Spleen (tissue), 11 donors: ENCODE data around the gene DAPK2. TPM values are rescaled to one million over a fixed set of nuclear protein-coding genes. Genes with fewer than 3 reads are reported as not detected.
A peak's percentile ranks its signal among the peaks of the same experiment; 100 is the strongest.

Source experiments
- DNase-seq: peaks from one replicate; pipeline ENCODE4 v3.0.0-alpha.2; 2020
- H3K27ac ChIP-seq, 8 donors: fragments of 200-600 bp; sonication (generic) in 7 of 8; 1 replicate in 4 of 8; 2 replicates in 4 of 8; pipeline versions ENCODE4 v1.5.0 to v1.8.0; 2016 to 2021; ENCODE audit warnings: inconsistent platforms in 4 of 8, mild to moderate bottlenecking in 4 of 8, moderate library complexity in 1 of 8
- H3K27me3 ChIP-seq, 7 donors: fragments of 200-600 bp; sonication (generic) in 6 of 7; replicated peaks in 1 of 7; 1 replicate in 4 of 7; 2 replicates in 3 of 7; pipeline versions ENCODE4 v1.5.0 to v1.8.0; 2016 to 2021; ENCODE audit warnings: inconsistent platforms in 3 of 7, mild to moderate bottlenecking in 1 of 7
- H3K36me3 ChIP-seq, 6 donors: fragments of 200-600 bp; sonication (generic) in 5 of 6; 1 replicate in 4 of 6; 2 replicates in 2 of 6; pipeline versions ENCODE4 v1.5.0 to v1.8.0; 2016 to 2021; ENCODE audit warnings: inconsistent platforms in 2 of 6
- H3K4me1 ChIP-seq, 6 donors: fragments of 200-600 bp; sonication (generic) in 5 of 6; 1 replicate in 3 of 6; 2 replicates in 3 of 6; pipeline versions ENCODE4 v1.5.0 to v1.8.0; 2016 to 2021; ENCODE audit warnings: inconsistent platforms in 3 of 6
- H3K4me3 ChIP-seq, 8 donors: fragments of 200-600 bp; sonication (generic) in 7 of 8; 1 replicate in 4 of 8; 2 replicates in 4 of 8; pipeline versions ENCODE4 v1.5.0 to v1.8.0; 2016 to 2021; ENCODE audit warnings: inconsistent platforms in 4 of 8, mild to moderate bottlenecking in 4 of 8, moderate library complexity in 2 of 8
- H3K9me3 ChIP-seq, 8 donors: fragments of 200-600 bp; sonication (generic) in 7 of 8; 1 replicate in 4 of 8; 2 replicates in 4 of 8; pipeline versions ENCODE4 v1.5.0 to v1.8.0; 2016 to 2021; ENCODE audit warnings: inconsistent platforms in 4 of 8
- POLR2A ChIP-seq, 3 donors: fragments of 450-650 bp; IDR thresholded peaks; one replicate each; pipeline ENCODE4 v1.5.1; 2017; ENCODE audit warnings: antibody characterized with exemption in 3 of 3, mild to moderate bottlenecking in 1 of 3
- POLR2AphosphoS5 ChIP-seq, 3 donors: sonication (generic); formaldehyde crosslinking; IDR thresholded peaks; one replicate each; pipeline ENCODE4 v1.5.1; 2017; ENCODE audit warnings: antibody characterized with exemption in 3 of 3
- WGBS, 5 donors: extraction: QIAGEN DNeasy Blood & Tissue Kit in 3 of 5; methylation state at CpG; one replicate each; pipeline versions ENCODE4 v1.1.5 to v1.1.7; 2013 to 2018; 5-methylcytosine and 5-hydroxymethylcytosine counted together
- intact Hi-C: fragments of 100-400 bp; cut with DNase I; formaldehyde crosslinking; loops from one replicate; pipeline ENCODE4 v1.15.0; 2023; ENCODE audit warnings: low total_unique reads
- polyA plus RNA-seq, 3 donors: library from polyadenylated mRNA; stranded (reverse); fragments of 200-250 nt; gene quantifications; one replicate each; pipeline ENCODE4 v1.2.1, GENCODE V29; 2013
- total RNA-seq, 7 donors: library from RNA; depleted of rRNA in 3 of 7; stranded (reverse); fragments of >200 nt in 3 of 7; fragmentation: NEBNext Ultra II Directional in 4 of 7; extraction: Animal tissue kit (Norgen Biotek cat#: 25700) in 4 of 7; gene quantifications; one replicate each; pipeline versions ENCODE4 v1.1.0 to v1.2.1, GENCODE V29; 2016 to 2021
- TF ChIP-seq, protein P1 (sequence below), 11 experiments: fragments of 200-600 bp in 7 of 11; fragments of 450-650 bp in 4 of 11; sonication (generic) in 4 of 11; IDR thresholded peaks in 8 of 11; conservative IDR thresholded peaks in 3 of 11; 1 replicate in 7 of 11; 2 replicates in 4 of 11; pipeline versions ENCODE4 v1.4.0 to v1.8.0; 2016 to 2021; ENCODE audit warnings: antibody characterized with exemption in 11 of 11, inconsistent platforms in 4 of 11, mild to moderate bottlenecking in 1 of 11
- donor health status: healthy with polysubstance abuse.
- donor health status: DM: no; HTN: no; CAD: no; lungs with moderate emphysema.
- donor health status: DM: no; HTN: no; CAD: no.
- donor health status: Bipolar disorder and iron deficiency.
- donor health status: healthy.
- donor health status: DM: no; HTN: no; CAD: no.
- donor health status: DM: yes; HTN: yes; CAD: no.

Gene DAPK2
- total and polyA plus RNA-seq, 10 donors, result 4.9 to 38.3 (median 15.5) TPM

- no peaks in the 10 kb centered on the region for H3K27me3 ChIP-seq
- no peaks in the 10 kb centered on the region for H3K36me3 ChIP-seq
- WGBS, 5 donors, result 97 to 100% (median 97%) methylated on average over 2 of the region's 2 CpGs
- intact Hi-C loops, result no loop called here
- H3K27ac ChIP-seq, result no peak overlapping the region
- peaks cover 0 to 35% (median 21%) of the 10 kb centered on the region in 6 donors for H3K4me1 ChIP-seq
- DNase-seq, result no peak
- TF ChIP-seq POLR2AphosphoS5 (IDR thresholded peaks at IDR 0.05), result no peak
- TF ChIP-seq, protein P1, sequence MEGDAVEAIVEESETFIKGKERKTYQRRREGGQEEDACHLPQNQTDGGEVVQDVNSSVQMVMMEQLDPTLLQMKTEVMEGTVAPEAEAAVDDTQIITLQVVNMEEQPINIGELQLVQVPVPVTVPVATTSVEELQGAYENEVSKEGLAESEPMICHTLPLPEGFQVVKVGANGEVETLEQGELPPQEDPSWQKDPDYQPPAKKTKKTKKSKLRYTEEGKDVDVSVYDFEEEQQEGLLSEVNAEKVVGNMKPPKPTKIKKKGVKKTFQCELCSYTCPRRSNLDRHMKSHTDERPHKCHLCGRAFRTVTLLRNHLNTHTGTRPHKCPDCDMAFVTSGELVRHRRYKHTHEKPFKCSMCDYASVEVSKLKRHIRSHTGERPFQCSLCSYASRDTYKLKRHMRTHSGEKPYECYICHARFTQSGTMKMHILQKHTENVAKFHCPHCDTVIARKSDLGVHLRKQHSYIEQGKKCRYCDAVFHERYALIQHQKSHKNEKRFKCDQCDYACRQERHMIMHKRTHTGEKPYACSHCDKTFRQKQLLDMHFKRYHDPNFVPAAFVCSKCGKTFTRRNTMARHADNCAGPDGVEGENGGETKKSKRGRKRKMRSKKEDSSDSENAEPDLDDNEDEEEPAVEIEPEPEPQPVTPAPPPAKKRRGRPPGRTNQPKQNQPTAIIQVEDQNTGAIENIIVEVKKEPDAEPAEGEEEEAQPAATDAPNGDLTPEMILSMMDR (IDR thresholded peaks at IDR 0.05 in 8 of 11, conservative IDR thresholded peaks at IDR 0.05 in 3 of 11), result no peak
- no peak for TF ChIP-seq POLR2A (IDR thresholded peaks at IDR 0.05)
- H3K9me3 ChIP-seq, result no peaks in the 10 kb centered on the region
- H3K4me3 ChIP-seq, result no peak overlapping the region
These were observed 184.3 kb downstream of the DAPK2 start for GRCh38 chr15:63861946-63862517.

- Histone ChIP-seq H3K27ac (peak overlapping the region in 7 of 8 donors; percentile 4 to 79 (median 57)), H3K4me1 (peaks cover 0 to 40% (median 21%) of the 10 kb centered on the region in 6 donors), H3K27me3 (no peaks in the 10 kb centered on the region), H3K4me3 (no peak overlapping the region), H3K9me3 (no peaks in the 10 kb centered on the region), H3K36me3 (no peaks in the 10 kb centered on the region)
- intact Hi-C loops, result no loop called here
- DNase-seq, result no peak
- WGBS, 5 donors, result 55 to 83% (median 72%) methylated on average over 4 of the region's 4 CpGs
- TF ChIP-seq, protein P1 (IDR thresholded peaks at IDR 0.05 in 8 of 11, conservative IDR thresholded peaks at IDR 0.05 in 3 of 11), result no peak
- TF ChIP-seq POLR2A (IDR thresholded peaks at IDR 0.05), result no peak
- no peak for TF ChIP-seq POLR2AphosphoS5 (IDR thresholded peaks at IDR 0.05)
These were observed 185.7 kb downstream of the DAPK2 start for GRCh38 chr15:63860555-63860954.

DNA sequence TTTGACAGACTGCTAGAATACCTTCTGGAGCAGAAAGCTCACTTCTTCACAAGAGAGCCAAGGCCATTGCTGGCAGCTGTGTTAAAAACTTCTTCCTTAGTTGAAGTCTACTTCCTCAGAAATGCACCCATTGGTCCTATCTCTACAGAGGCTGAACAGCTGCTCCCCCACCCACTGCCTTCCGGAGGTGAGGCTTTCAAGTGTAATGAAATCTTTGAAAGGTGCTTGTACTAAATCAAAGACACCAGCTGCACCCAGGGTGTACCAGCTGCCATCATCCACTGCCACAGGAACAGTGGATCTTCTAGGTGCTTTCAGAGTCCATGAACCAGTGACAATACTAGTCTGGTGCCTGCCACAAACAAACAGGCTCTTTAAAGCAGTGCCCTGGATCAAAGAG is 186.1 kb downstream of the DAPK2 start:
- peak; percentile 86 for DNase-seq
- Histone ChIP-seq H3K36me3 (no peaks in the 10 kb centered on the region), H3K9me3 (no peaks in the 10 kb centered on the region), H3K4me3 (no peak overlapping the region), H3K4me1 (peaks cover 0 to 40% (median 21%) of the 10 kb centered on the region in 6 donors), H3K27ac (peak overlapping the region in 7 of 8 donors; percentile 4 to 79 (median 57)), H3K27me3 (no peaks in the 10 kb centered on the region)
- TF ChIP-seq, protein P1 (IDR thresholded peaks at IDR 0.05 in 8 of 11, conservative IDR thresholded peaks at IDR 0.05 in 3 of 11), result no peak
- TF ChIP-seq POLR2AphosphoS5 (IDR thresholded peaks at IDR 0.05) (peak in 1 of 3 donors; percentile 51), POLR2A (IDR thresholded peaks at IDR 0.05) (no peak)
- intact Hi-C loops, result no loop called here
- 24 to 38% (median 33%) methylated on average over 1 of the region's 1 CpG for WGBS, 5 donors

- no peak for DNase-seq
- 16 to 48% (median 33%) methylated on average over 3 of the region's 3 CpGs for WGBS, 5 donors
- peak overlapping the region in 1 of 8 donors; percentile 63 for H3K27ac ChIP-seq
These were observed 187.4 kb downstream of the DAPK2 start for GRCh38 chr15:63858881-63859280.

More at GRCh38 chr15:63858881-63859280, 187.4 kb downstream of the DAPK2 start:
- intact Hi-C loops, result no loop called here
- TF ChIP-seq POLR2AphosphoS5 (IDR thresholded peaks at IDR 0.05) (no peak), POLR2A (IDR thresholded peaks at IDR 0.05) (no peak)
- TF ChIP-seq, protein P1 (IDR thresholded peaks at IDR 0.05 in 8 of 11, conservative IDR thresholded peaks at IDR 0.05 in 3 of 11), result no peak
- Histone ChIP-seq H3K4me1 (peaks cover 0 to 40% (median 21%) of the 10 kb centered on the region in 6 donors), H3K36me3 (no peaks in the 10 kb centered on the region), H3K4me3 (no peak overlapping the region), H3K9me3 (no peaks in the 10 kb centered on the region), H3K27me3 (no peaks in the 10 kb centered on the region)
